Measurements from ENCODE around the gene TRIB2. TPM values are rescaled to one million over a fixed set of nuclear protein-coding genes. Genes with fewer than 3 reads are reported as not detected.

Gene TRIB2
- total RNA-seq, 4 donors from 2014 or later: 182 to 554 (median 315) TPM

- no peak for TF ChIP-seq POLR2A (IDR thresholded peaks at IDR 0.05)
- TF ChIP-seq EP300 (IDR thresholded peaks at IDR 0.05): no peak
- TF ChIP-seq CTCF (IDR thresholded peaks at IDR 0.05): no peak
- peaks cover 0 to 4% (median 0%) of the 10 kb centered on the region in 4 donors for H3K9me3 ChIP-seq
- peaks cover 0 to 3% (median 0%) of the 10 kb centered on the region in 4 donors for H3K4me1 ChIP-seq
- H3K27ac ChIP-seq: peak overlapping the region in 2 of 4 donors; percentile 26 to 46
- 81 to 83% methylated on average over 12 of the region's 12 CpGs for WGBS, 2 donors
- no peak for DNase-seq (ENCODE audit: low spot score in 2 of 2)
- no peaks in the 10 kb centered on the region for H3K27me3 ChIP-seq
- no peaks in the 10 kb centered on the region for H3K36me3 ChIP-seq
- H3K4me3 ChIP-seq: no peak overlapping the region
These were observed 62.3 kb downstream of the TRIB2 start for GRCh38 chr2:12778811-12779579.

- H3K27ac ChIP-seq: no peak overlapping the region
- no peaks in the 10 kb centered on the region for H3K9me3 ChIP-seq
- TF ChIP-seq CTCF (IDR thresholded peaks at IDR 0.05): no peak
- no peak for TF ChIP-seq POLR2A (IDR thresholded peaks at IDR 0.05)
- TF ChIP-seq EP300 (IDR thresholded peaks at IDR 0.05): no peak
- H3K4me3 ChIP-seq: no peak overlapping the region
- peaks cover 0 to 3% (median 0%) of the 10 kb centered on the region in 4 donors for H3K4me1 ChIP-seq
- DNase-seq (ENCODE audit: low spot score in 2 of 2): no peak
- no peaks in the 10 kb centered on the region for H3K27me3 ChIP-seq
- H3K36me3 ChIP-seq: no peaks in the 10 kb centered on the region
These were observed 64.6 kb downstream of the TRIB2 start for GRCh38 chr2:12781329-12781728.

GRCh38 chr2:12787891-12788801 is 71.4 kb downstream of the TRIB2 start:
- Histone ChIP-seq H3K36me3 (no peaks in the 10 kb centered on the region), H3K9me3 (no peaks in the 10 kb centered on the region), H3K4me3 (no peak overlapping the region), H3K4me1 (peaks cover 0 to 9% (median 0%) of the 10 kb centered on the region in 4 donors), H3K27ac (peak overlapping the region; percentile 24 to 83 (median 45)), H3K27me3 (no peaks in the 10 kb centered on the region)
- 48 to 55% methylated on average over 7 of the region's 7 CpGs for WGBS, 2 donors
- TF ChIP-seq CTCF (IDR thresholded peaks at IDR 0.05): no peak
- peak; percentile 43 to 61 for TF ChIP-seq EP300 (IDR thresholded peaks at IDR 0.05)
- no peak for TF ChIP-seq POLR2A (IDR thresholded peaks at IDR 0.05)
- DNase-seq (ENCODE audit: low spot score in 2 of 2): peak in 1 of 2 donors; percentile 29

- H3K36me3 ChIP-seq: no peaks in the 10 kb centered on the region
- TF ChIP-seq EP300 (IDR thresholded peaks at IDR 0.05): no peak
- TF ChIP-seq POLR2A (IDR thresholded peaks at IDR 0.05): no peak
- TF ChIP-seq CTCF (IDR thresholded peaks at IDR 0.05): no peak
- WGBS, 2 donors: 96 to 97% methylated on average over 3 of the region's 3 CpGs
These were observed 75.2 kb downstream of the TRIB2 start for GRCh38 chr2:12791906-12792305.

More at GRCh38 chr2:12791906-12792305, 75.2 kb downstream of the TRIB2 start:
- Histone ChIP-seq H3K4me3 (no peak overlapping the region), H3K4me1 (peaks cover 0 to 22% (median 1%) of the 10 kb centered on the region in 4 donors), H3K27ac (no peak overlapping the region), H3K9me3 (no peaks in the 10 kb centered on the region), H3K27me3 (no peaks in the 10 kb centered on the region)
- no peak for DNase-seq (ENCODE audit: low spot score in 2 of 2)

Small RNA genes lying within 50 kb of the gene (small RNA-seq; reads per million reads assigned to genes)
- not detected for gene MIR3125

All from tibial nerve (tissue), 4 donors.